HCT116 (cell line): Measurements from ENCODE around the gene HLA-E. TPM values are rescaled to one million over a fixed set of nuclear protein-coding genes. Genes with fewer than 3 reads are reported as not detected.
"Not testable (repeated sequence)": the region's sequence is repeated elsewhere in the genome, so short reads cannot be mapped to it uniquely, and the experiment has no call there.

ENCODE experiments used
- ATAC-seq: fragments of 200-7000 bp; cut with Tn5 transposase; 2 replicates; pipeline ENCODE4 v1.9.1; 2020; ENCODE audit warnings: mild to moderate bottlenecking, moderate library complexity
- BruUV-seq: library from RNA; stranded (reverse); fragments of 400-500 nt; replicated peaks from 2 replicates; lab custom pipeline; 2021; lab: Mats Ljungman, UMichigan
- CTCF ChIA-PET: fragments of 300-600 bp; sonication (Branson Sonifier 250); formaldehyde crosslinking; loops from one replicate; lab custom pipeline; 2021; ENCODE audit warnings: antibody characterized with exemption; lab: Charles Lee
- POLR2A ChIA-PET: fragments of 300-600, 350-600 bp; sonication (Branson Sonifier 250); formaldehyde crosslinking; loops from one replicate; lab custom pipeline; 2021; ENCODE audit warnings: antibody characterized with exemption; lab: Charles Lee
- RAD21 ChIA-PET, 2 experiments: fragments of 300-600 bp; sonication (Branson Sonifier 250); formaldehyde crosslinking; loops; one replicate each; lab custom pipeline; 2023; ENCODE audit warnings: low total read pairs in 2 of 2; ENCODE audit not compliant: uncharacterized antibody in 2 of 2, unreplicated experiment in 2 of 2, low non-redundant PET in 1 of 2; lab: Charles Lee
- DNase-seq: peaks from one replicate; pipeline ENCODE4 v3.0.0-alpha.2; 2010; ENCODE audit warnings: low read depth, low spot score
- H2AFZ ChIP-seq: fragments of 200-600 bp; shearing (Covaris generic), sonication (generic); 2 replicates; pipeline ENCODE4 v1.6.1; 2017; ENCODE audit warnings: low read depth, mixed run types, mixed read lengths, antibody characterized with exemption, low read length; ENCODE audit not compliant: poor library complexity, severe bottlenecking
- H3K27ac ChIP-seq: 2 replicates; pipeline ENCODE4 v1.5.1; 2012; ENCODE audit warnings: low read depth, low read length
- H3K27me3 ChIP-seq: fragments of 200-600 bp; sonication (generic); 2 replicates; pipeline ENCODE4 v1.6.1; 2016; ENCODE audit warnings: mixed run types, low read length, mixed read lengths; ENCODE audit not compliant: insufficient read depth
- H3K36me3 ChIP-seq, 2 experiments: fragments of 200-500 bp in 1 of 2; fragments of 200-600 bp in 1 of 2; sonication (Bioruptor generic) in 1 of 2; sonication (generic) in 1 of 2; 2 replicates each; pipeline versions ENCODE4 v1.5.1 to v1.6.1; 2014 to 2016; ENCODE audit warnings: low read length in 2 of 2, inconsistent platforms in 1 of 2, mixed read lengths in 1 of 2, mixed run types in 1 of 2; ENCODE audit not compliant: insufficient read depth in 2 of 2, control insufficient read depth in 1 of 2
- H3K4me1 ChIP-seq, 2 experiments: fragments of 200-600 bp in 1 of 2; sonication (generic) in 1 of 2; 2 replicates each; pipeline versions ENCODE4 v1.5.1 to v1.6.1; 2012 to 2017; ENCODE audit warnings: low read length in 2 of 2, inconsistent platforms in 1 of 2, mild to moderate bottlenecking in 1 of 2, mixed read lengths in 1 of 2, mixed run types in 1 of 2, moderate library complexity in 1 of 2; ENCODE audit not compliant: insufficient read depth in 2 of 2, control insufficient read depth in 1 of 2
- H3K4me2 ChIP-seq: fragments of 200-600 bp; sonication (generic); 2 replicates; pipeline ENCODE4 v1.6.1; 2017; ENCODE audit warnings: mixed run types, low read length, mixed read lengths
- H3K4me3 ChIP-seq, 2 experiments: fragments of 200-600 bp in 1 of 2; sonication (generic) in 1 of 2; replicated peaks in 1 of 2; 2 replicates each; pipeline ENCODE4 v1.5.1; 2011 to 2016; ENCODE audit warnings: low read length in 2 of 2, control low read depth in 1 of 2, low read depth in 1 of 2, mild to moderate bottlenecking in 1 of 2, mixed read lengths in 1 of 2, mixed run types in 1 of 2
- H3K79me2 ChIP-seq: fragments of 200-600 bp; sonication (generic); 2 replicates; pipeline ENCODE4 v1.6.1; 2017; ENCODE audit warnings: mild to moderate bottlenecking, mixed run types, low read length, moderate library complexity, mixed read lengths; ENCODE audit not compliant: insufficient read depth
- H3K9ac ChIP-seq: fragments of 200-600 bp; sonication (generic); 2 replicates; pipeline ENCODE4 v1.6.1; 2016; ENCODE audit warnings: low read length, mixed read lengths
- H3K9me2 ChIP-seq: fragments of 200-600 bp; sonication (generic), shearing (Covaris generic); 2 replicates; pipeline ENCODE4 v1.6.1; 2017; ENCODE audit warnings: mixed run types, mild to moderate bottlenecking, moderate library complexity; ENCODE audit not compliant: insufficient read depth
- H3K9me3 ChIP-seq, 2 experiments: fragments of 200-500 bp in 1 of 2; fragments of 200-600 bp in 1 of 2; sonication (Bioruptor generic) in 1 of 2; sonication (generic) in 1 of 2; 2 replicates each; pipeline ENCODE4 v1.6.1; 2014 to 2017; ENCODE audit warnings: low read length in 2 of 2, mixed read lengths in 2 of 2, inconsistent platforms in 1 of 2, low read depth in 1 of 2, mild to moderate bottlenecking in 1 of 2, mixed run types in 1 of 2, moderate library complexity in 1 of 2; ENCODE audit not compliant: control insufficient read depth in 1 of 2, insufficient read depth in 1 of 2
- H4K20me1 ChIP-seq: fragments of 200-600 bp; sonication (generic), shearing (Covaris generic); 2 replicates; pipeline ENCODE4 v1.6.1; 2017; ENCODE audit warnings: mixed run types, mild to moderate bottlenecking, moderate library complexity; ENCODE audit not compliant: insufficient read depth
- CBX3 ChIP-seq: IDR thresholded peaks from 2 replicates; pipeline ENCODE4 v1.6.1; 2012; ENCODE audit warnings: low read depth
- CEBPB ChIP-seq: IDR thresholded peaks from 2 replicates; pipeline ENCODE4 v1.6.1; 2012; ENCODE audit warnings: low read depth
- CTCF ChIP-seq, 3 experiments: fragments of 200-600 bp in 1 of 3; sonication (generic) in 1 of 3; IDR thresholded peaks in 2 of 3; conservative IDR thresholded peaks in 1 of 3; 2 replicates each; pipeline ENCODE4 v1.5.1; 2012 to 2017; ENCODE audit warnings: low read depth in 2 of 3, low read length in 2 of 3, antibody characterized with exemption in 1 of 3, borderline replicate concordance in 1 of 3, control low read depth in 1 of 3, mild to moderate bottlenecking in 1 of 3, mixed read lengths in 1 of 3, mixed run types in 1 of 3, moderate library complexity in 1 of 3; ENCODE audit not compliant: insufficient read depth in 1 of 3
- EGR1 ChIP-seq: IDR thresholded peaks from 2 replicates; pipeline ENCODE4 v1.6.1; 2012; ENCODE audit warnings: low read depth
- ELF1 ChIP-seq: IDR thresholded peaks from 2 replicates; pipeline ENCODE4 v1.6.1; 2012; ENCODE audit warnings: low read depth, borderline replicate concordance
- EZH2 ChIP-seq: fragments of 200-600 bp; sonication (generic); IDR thresholded peaks from 2 replicates; pipeline ENCODE4 v1.6.1; 2017; ENCODE audit warnings: antibody characterized with exemption, mixed run types
- FOSL1 ChIP-seq: IDR thresholded peaks from 2 replicates; pipeline ENCODE4 v1.6.1; 2012; ENCODE audit warnings: low read depth
- POLR2AphosphoS5 ChIP-seq: IDR thresholded peaks from 2 replicates; pipeline ENCODE4 v1.6.1; 2011; ENCODE audit warnings: mild to moderate bottlenecking, low read depth, low read length, moderate library complexity
- RAD21 ChIP-seq: IDR thresholded peaks from 2 replicates; pipeline ENCODE4 v1.6.1; 2012; ENCODE audit warnings: low read depth, mild to moderate bottlenecking
- SP1 ChIP-seq: IDR thresholded peaks from 2 replicates; pipeline ENCODE4 v1.6.1; 2012; ENCODE audit warnings: low read depth
- SRF ChIP-seq: IDR thresholded peaks from 2 replicates; pipeline ENCODE4 v1.6.1; 2012; ENCODE audit warnings: low read depth
- TCF7L2 ChIP-seq: IDR thresholded peaks from 2 replicates; pipeline ENCODE4 v1.7.0; 2011; ENCODE audit warnings: borderline replicate concordance, inconsistent platforms; ENCODE audit not compliant: insufficient read depth, insufficient read length; ENCODE audit errors: extremely low read depth
- intact Hi-C: fragments of 100-400 bp; cut with micrococcal nuclease; formaldehyde crosslinking; loops from 2 replicates; pipeline ENCODE4 v1.10.0; 2022
- total RNA-seq: library from RNA; stranded (reverse); gene quantifications from one replicate; pipeline ENCODE4 v1.2.1, GENCODE V29; 2021; ENCODE audit not compliant: unreplicated experiment

The HLA-E gene
- total RNA-seq, 1 experiment from 2014 or later = 108 TPM

DNA sequence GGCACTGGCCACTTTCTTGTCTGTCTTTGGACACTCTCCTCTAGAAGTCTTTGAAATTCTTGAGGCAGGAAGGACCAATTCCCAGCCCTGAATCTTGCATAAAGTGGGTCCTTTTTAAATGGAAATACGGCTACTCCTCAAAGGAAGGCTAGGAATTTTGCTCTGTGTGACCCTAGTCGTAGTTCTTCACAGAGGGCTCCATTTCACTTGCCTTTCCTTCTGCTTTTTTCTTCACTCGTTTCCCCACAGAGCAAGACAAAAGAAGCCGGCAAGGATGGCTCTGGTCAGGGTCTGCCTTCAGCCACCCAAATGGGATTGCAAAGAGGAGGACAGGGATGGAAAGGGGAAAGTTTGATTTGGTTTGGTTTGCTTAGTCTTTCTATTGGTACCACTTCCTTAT, 25.8 kb downstream of the HLA-E start:
- H3K79me2 ChIP-seq = no peaks in the 10 kb centered on the region
- H3K4me3 ChIP-seq = no peak overlapping the region
- H4K20me1 ChIP-seq = no peaks in the 10 kb centered on the region
- H3K9ac ChIP-seq = no peak overlapping the region
- DNase-seq (no peak), ATAC-seq (no peak)
- BruUV-seq = no TSS peak
- H3K9me2 ChIP-seq = no peaks in the 10 kb centered on the region
- no peak overlapping the region for H3K4me2 ChIP-seq
- POLR2A ChIA-PET = no interaction called here
- peaks cover 11 to 12% of the 10 kb centered on the region in 2 experiments; a peak in 3 of 4 replicates for H3K4me1 ChIP-seq
- no peaks in the 10 kb centered on the region for H3K36me3 ChIP-seq
- CTCF ChIA-PET = no interaction called here
- no peaks in the 10 kb centered on the region for H3K27me3 ChIP-seq
- RAD21 ChIA-PET = no interaction called here
- H3K9me3 ChIP-seq = no peaks in the 10 kb centered on the region
- intact Hi-C loops = no loop called here
- no peak overlapping the region for H3K27ac ChIP-seq
- TF ChIP-seq CEBPB (no peak), TCF7L2 (no peak), EGR1 (no peak), EZH2 (no peak), FOSL1 (no peak)
- H2AFZ ChIP-seq = no peak overlapping the region

GRCh38 chr6:30515944-30516753, 26.8 kb downstream of the HLA-E start:
- ChIA-PET RAD21 (no interaction called here), POLR2A (no interaction called here)
- intact Hi-C loops = loop anchor here (1.0 kb wide), 1 partner anchor 27 kb away; the partner anchor contains the start of gene HLA-E
- TF ChIP-seq POLR2AphosphoS5 = peak; percentile 69
- TF ChIP-seq CTCF (IDR thresholded peaks at IDR 0.05 in 2 of 3, conservative IDR thresholded peaks at IDR 0.05 in 1 of 3; ENCODE audit: borderline replicate concordance in 1 of 3, insufficient read depth in 1 of 3, low read depth in 2 of 3, low read length in 2 of 3) = no peak
- TF ChIP-seq RAD21 = no peak
- TF ChIP-seq ELF1 = peak; percentile 60
- no peak for TF ChIP-seq SRF
- peak; percentile 21; the same call in 1 of the 2 replicates for TF ChIP-seq SP1
- TF ChIP-seq CBX3 = no peak
- TF ChIP-seq EGR1 = peak; percentile 61
- peak; percentile 90 for TF ChIP-seq CEBPB
- TF ChIP-seq, all 23 proteins: peak for 5
- peak; percentile 61 for DNase-seq
- Histone ChIP-seq H3K4me2 (peak overlapping the region; percentile 66), H3K79me2 (no peaks in the 10 kb centered on the region), H3K27me3 (no peaks in the 10 kb centered on the region), H3K4me3 (peak overlapping the region; percentile 42 to 50), H3K9me2 (no peaks in the 10 kb centered on the region), H3K9me3 (no peaks in the 10 kb centered on the region), H3K27ac (peak overlapping the region; percentile 74), H2AFZ (peak overlapping the region; percentile 33), H3K36me3 (no peaks in the 10 kb centered on the region), H4K20me1 (no peaks in the 10 kb centered on the region), H3K4me1 (peaks cover 11 to 22% of the 10 kb centered on the region in 2 experiments; a peak in 3 of 4 replicates), H3K9ac (peak overlapping the region; percentile 51)
- peak; percentile 82 for ATAC-seq
- BruUV-seq = TSS peak; percentile 68
- CTCF ChIA-PET = interaction anchor here (0.8 to 0.9 kb wide), 2 partner anchors 25 to 29 kb away, joined by 3 to 4 read pairs; no protein-coding TSS in a partner anchor

DNA sequence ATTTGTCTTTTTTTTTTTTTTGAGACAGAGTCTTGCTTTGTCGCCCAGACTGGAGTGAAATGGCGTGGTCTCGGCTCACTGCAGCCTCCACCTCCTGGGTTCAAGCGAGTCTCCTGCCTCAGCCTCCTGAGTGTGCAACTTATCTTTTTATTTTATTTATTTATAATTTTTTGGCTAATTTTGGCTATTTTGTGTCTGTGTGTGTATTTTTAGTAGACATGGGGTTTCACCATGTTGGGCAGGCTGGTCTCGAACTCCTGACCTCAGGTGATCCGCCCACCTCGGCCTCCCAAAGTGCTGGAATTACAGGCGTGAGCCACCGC, 27.4 kb downstream of the HLA-E start:
- H3K4me1 ChIP-seq = peaks cover 11 to 25% of the 10 kb centered on the region in 2 experiments; a peak in 3 of 4 replicates
- RAD21 ChIA-PET, H3K9me2 ChIP-seq, H3K9me3 ChIP-seq, POLR2A ChIA-PET, BruUV-seq, H4K20me1 ChIP-seq, H3K36me3 ChIP-seq, DNase-seq, ATAC-seq, H3K79me2 ChIP-seq, H3K27me3 ChIP-seq: not testable (repeated sequence)
- CTCF ChIA-PET = interaction anchor here (0.8 kb wide), 1 partner anchor 28 kb away, joined by 3 read pairs; no protein-coding TSS in a partner anchor
- H3K4me2 ChIP-seq = peak overlapping the region; percentile 66
- H3K27ac ChIP-seq = peak overlapping the region; percentile 74
- intact Hi-C loops = loop anchor here (1.0 kb wide), 1 partner anchor 27 kb away; the partner anchor contains the start of gene HLA-E
- peak overlapping the region; percentile 51 for H3K9ac ChIP-seq
- H2AFZ ChIP-seq = peak overlapping the region; percentile 33
- H3K4me3 ChIP-seq = peak overlapping the region; percentile 42 to 50
